Measurements from ENCODE around the gene SRF. TPM values are rescaled to one million over a fixed set of nuclear protein-coding genes. Genes with fewer than 3 reads are reported as not detected.

SRF gene
- total and polyA plus RNA-seq, 2 donors (not counting 1 experiment from before 2014, with no cell fraction given), result 21.7 to 22.7 TPM

- Histone ChIP-seq H3K79me2 (ENCODE audit: control insufficient read depth, insufficient read depth, low read length) (peaks cover 64% of the 10 kb centered on the region), H3K4me1 (ENCODE audit: control insufficient read depth in 2 of 2, insufficient read depth in 2 of 2, low read length in 2 of 2) (peaks cover 12 to 13% of the 10 kb centered on the region in 2 donors), H3K4me2 (replicated peaks; ENCODE audit: low read depth, low read length, poor library complexity, severe bottlenecking) (no peak overlapping the region), H3K9ac (ENCODE audit: low read length) (no peak overlapping the region), H4K20me1 (ENCODE audit: control insufficient read depth, insufficient read depth, low read length, poor library complexity, severe bottlenecking) (no peaks in the 10 kb centered on the region), H3K9me3 (ENCODE audit: control extremely low read depth in 1 of 3, control insufficient read depth in 2 of 3, insufficient read depth in 1 of 3, low read length in 2 of 3) (no peaks in the 10 kb centered on the region), H3K36me3 (replicated peaks in 1 of 2; ENCODE audit: control extremely low read depth in 1 of 2, control insufficient read depth in 1 of 2, extremely low read depth in 1 of 2, insufficient read depth in 2 of 2, low read length in 1 of 2) (peaks cover 6 to 47% of the 10 kb centered on the region in 2 experiments), H3K27ac (ENCODE audit: low read length in 2 of 2) (no peak overlapping the region), H3K27me3 (replicated peaks in 1 of 4; ENCODE audit: control extremely low read depth in 1 of 4, control insufficient read depth in 3 of 4, insufficient read depth in 4 of 4, low read length in 3 of 4) (no peaks in the 10 kb centered on the region), H2AFZ (ENCODE audit: insufficient read depth, low read depth, low read length, poor library complexity, severe bottlenecking) (no peak overlapping the region), H3K4me3 (ENCODE audit: control extremely low read depth in 1 of 5, extremely low read depth in 1 of 5, insufficient read depth in 1 of 5, low read depth in 2 of 5, low read length in 4 of 5) (no peak overlapping the region)
- Mint-ChIP-seq H3K9me3 (ENCODE audit: insufficient read depth) (no peaks in the 10 kb centered on the region), H3K27ac (no peak overlapping the region), H3K4me1 (peaks cover 32% of the 10 kb centered on the region), H3K27me3 (no peaks in the 10 kb centered on the region), H3K4me3 (no peak overlapping the region)
- intact Hi-C loops (cut with micrococcal nuclease), result no loop called here
- 100% methylated on average over 1 of the region's 4 CpGs for WGBS (ENCODE audit: insufficient coverage)
- ATAC-seq (ENCODE audit: low read depth) (no peak), DNase-seq (no peak)
- ChIA-PET POLR2A (no interaction called here), CTCF (no interaction called here)
- TF ChIP-seq CTCF (IDR thresholded peaks at IDR 0.05), result no peak
- TF ChIP-seq EZH2 (IDR thresholded peaks at IDR 0.05; ENCODE audit: borderline replicate concordance, insufficient read depth, low read depth, low read length, poor library complexity, severe bottlenecking), result no peak
Observed at GRCh38 chr6:43186706-43187105, 15.6 kb downstream of the SRF start.

- TF ChIP-seq CTCF (IDR thresholded peaks at IDR 0.05) (no peak), EZH2 (IDR thresholded peaks at IDR 0.05; ENCODE audit: borderline replicate concordance, insufficient read depth, low read depth, low read length, poor library complexity, severe bottlenecking) (no peak)
- no peaks in the 10 kb centered on the region for H3K9me3 Mint-ChIP-seq (ENCODE audit: insufficient read depth)
- Histone ChIP-seq H3K27me3 (replicated peaks in 1 of 4; ENCODE audit: control extremely low read depth in 1 of 4, control insufficient read depth in 3 of 4, insufficient read depth in 4 of 4, low read length in 3 of 4) (no peaks in the 10 kb centered on the region), H2AFZ (ENCODE audit: insufficient read depth, low read depth, low read length, poor library complexity, severe bottlenecking) (no peak overlapping the region), H3K9me3 (ENCODE audit: control extremely low read depth in 1 of 3, control insufficient read depth in 2 of 3, insufficient read depth in 1 of 3, low read length in 2 of 3) (no peaks in the 10 kb centered on the region), H3K36me3 (replicated peaks in 1 of 2; ENCODE audit: control extremely low read depth in 1 of 2, control insufficient read depth in 1 of 2, extremely low read depth in 1 of 2, insufficient read depth in 2 of 2, low read length in 1 of 2) (peaks cover 6 to 54% of the 10 kb centered on the region in 2 experiments), H3K4me3 (ENCODE audit: control extremely low read depth in 1 of 5, extremely low read depth in 1 of 5, insufficient read depth in 1 of 5, low read depth in 2 of 5, low read length in 4 of 5) (no peak overlapping the region), H3K27ac (ENCODE audit: low read length in 2 of 2) (no peak overlapping the region), H3K4me1 (ENCODE audit: control insufficient read depth in 2 of 2, insufficient read depth in 2 of 2, low read length in 2 of 2) (peaks cover 8% of the 10 kb centered on the region in 2 donors), H3K79me2 (ENCODE audit: control insufficient read depth, insufficient read depth, low read length) (peaks cover 57% of the 10 kb centered on the region), H4K20me1 (ENCODE audit: control insufficient read depth, insufficient read depth, low read length, poor library complexity, severe bottlenecking) (no peaks in the 10 kb centered on the region), H3K9ac (ENCODE audit: low read length) (no peak overlapping the region), H3K4me2 (replicated peaks; ENCODE audit: low read depth, low read length, poor library complexity, severe bottlenecking) (no peak overlapping the region)
- ChIA-PET CTCF (no interaction called here), POLR2A (no interaction called here)
- ATAC-seq (ENCODE audit: low read depth) (no peak), DNase-seq (no peak)
- intact Hi-C loops (cut with micrococcal nuclease), result no loop called here
- 98% methylated on average over 6 of the region's 7 CpGs for WGBS (ENCODE audit: insufficient coverage)
- no peak overlapping the region for H3K4me3 Mint-ChIP-seq
- H3K27ac Mint-ChIP-seq, result no peak overlapping the region
- no peaks in the 10 kb centered on the region for H3K27me3 Mint-ChIP-seq
- H3K4me1 Mint-ChIP-seq, result peaks cover 23% of the 10 kb centered on the region
Observed at GRCh38 chr6:43187821-43188220, 16.8 kb downstream of the SRF start.

All from B cell (primary cell).